GM23338 (cell line): ENCODE data around the gene HIF3A. TPM values are rescaled to one million over a fixed set of nuclear protein-coding genes. Genes with fewer than 3 reads are reported as not detected.
A peak's percentile ranks its signal among the peaks of the same experiment; 100 is the strongest.

Source experiments
- ATAC-seq: fragments of 200-7000 bp; cut with Tn5 transposase; 3 replicates; pipeline ENCODE4 v1.9.1; 2020
- DNase-seq: peaks from one replicate; pipeline ENCODE4 v3.0.0-alpha.2; 2015; ENCODE audit warnings: low spot score
- H2AFZ ChIP-seq: fragments of 200-600 bp; sonication (generic); 2 replicates; pipeline ENCODE4 v1.8.0; 2016; ENCODE audit warnings: antibody characterized with exemption, mild to moderate bottlenecking, moderate library complexity
- H3F3A ChIP-seq: fragments of 200-600 bp; sonication (generic); replicated peaks from 2 replicates; pipeline ENCODE4 v1.8.0; 2017; ENCODE audit warnings: antibody characterized with exemption, mixed run types, low read depth
- H3K27ac ChIP-seq: fragments of 200-600 bp; sonication (generic); 2 replicates; pipeline ENCODE4 v1.6.1; 2016; ENCODE audit warnings: low read depth
- H3K27me3 ChIP-seq: fragments of 200-600 bp; sonication (generic); 2 replicates; pipeline ENCODE4 v1.8.0; 2016; ENCODE audit warnings: mild to moderate bottlenecking, mixed run types, moderate library complexity; ENCODE audit not compliant: insufficient read depth
- H3K36me3 ChIP-seq: fragments of 200-600 bp; sonication (generic); 2 replicates; pipeline ENCODE4 v1.8.0; 2016; ENCODE audit warnings: mild to moderate bottlenecking; ENCODE audit not compliant: insufficient read depth
- H3K4me1 ChIP-seq: fragments of 200-600 bp; sonication (generic); 2 replicates; pipeline ENCODE4 v1.8.0; 2016; ENCODE audit warnings: mild to moderate bottlenecking, moderate library complexity; ENCODE audit not compliant: insufficient read depth
- H3K4me2 ChIP-seq: fragments of 200-600 bp; sonication (generic); 2 replicates; pipeline ENCODE4 v1.7.1; 2017; ENCODE audit warnings: mixed run types
- H3K4me3 ChIP-seq: fragments of 200-600 bp; sonication (generic); 2 replicates; pipeline ENCODE4 v1.6.1; 2016; ENCODE audit warnings: mixed run types
- H3K79me2 ChIP-seq: fragments of 200-600 bp; sonication (generic); replicated peaks from 2 replicates; pipeline ENCODE4 v1.8.0; 2017; ENCODE audit warnings: mild to moderate bottlenecking; ENCODE audit not compliant: insufficient read depth
- H3K9me2 ChIP-seq: fragments of 200-600 bp; sonication (generic); 2 replicates; pipeline ENCODE4 v1.8.0; 2017; ENCODE audit not compliant: insufficient read depth
- H4K20me1 ChIP-seq: fragments of 200-600 bp; sonication (generic); replicated peaks from 2 replicates; pipeline ENCODE4 v1.8.0; 2017; ENCODE audit warnings: mild to moderate bottlenecking; ENCODE audit not compliant: insufficient read depth
- H3K27ac Mint-ChIP-seq: 2 replicates; pipeline ENCODE4 v1.8.0; 2020; ENCODE audit warnings: inconsistent platforms, mild to moderate bottlenecking, moderate library complexity, mixed read lengths
- H3K27me3 Mint-ChIP-seq: 3 replicates; pipeline ENCODE4 v1.8.0; 2022; ENCODE audit warnings: low read depth, mild to moderate bottlenecking, moderate library complexity, mixed read lengths, inconsistent platforms; ENCODE audit not compliant: insufficient read depth, poor library complexity
- H3K36me3 Mint-ChIP-seq: 3 replicates; pipeline ENCODE4 v1.8.0; 2021; ENCODE audit warnings: low read depth, mild to moderate bottlenecking, inconsistent platforms, moderate library complexity, mixed read lengths
- H3K4me1 Mint-ChIP-seq: 3 replicates; pipeline ENCODE4 v1.8.0; 2020; ENCODE audit warnings: mild to moderate bottlenecking, inconsistent platforms, mixed read lengths
- H3K4me3 Mint-ChIP-seq: 3 replicates; pipeline ENCODE4 v1.8.0; 2021; ENCODE audit warnings: moderate library complexity, mild to moderate bottlenecking, inconsistent platforms, mixed read lengths
- H3K9me3 Mint-ChIP-seq: 3 replicates; pipeline ENCODE4 v1.8.0; 2020; ENCODE audit warnings: moderate library complexity, mild to moderate bottlenecking, inconsistent platforms, mixed read lengths
- CREB1 ChIP-seq: fragments of 250-450 bp; sonication (Bioruptor Pico); IDR thresholded peaks from 2 replicates; pipeline ENCODE4 v1.5.0; 2020; ENCODE audit warnings: low read depth, mild to moderate bottlenecking, moderate library complexity
- EZH2phosphoT487 ChIP-seq: fragments of 200-600 bp; sonication (generic); IDR thresholded peaks from one replicate; pipeline ENCODE4 v1.8.1; 2018; ENCODE audit warnings: antibody characterized with exemption; ENCODE audit not compliant: unreplicated experiment
- JUNB ChIP-seq: IDR thresholded peaks from one replicate; pipeline ENCODE4 v1.6.1; 2016; ENCODE audit warnings: antibody characterized with exemption; ENCODE audit not compliant: unreplicated experiment
- POLR2AphosphoS5 ChIP-seq: IDR thresholded peaks from 2 replicates; pipeline ENCODE4 v1.6.1; 2016; ENCODE audit warnings: antibody characterized with exemption, low read depth
- STAT1 ChIP-seq: IDR thresholded peaks from one replicate; pipeline ENCODE4 v1.6.1; 2016; ENCODE audit warnings: antibody characterized with exemption; ENCODE audit not compliant: unreplicated experiment
- ZNF114 ChIP-seq: fragments of 250-450 bp; sonication (Bioruptor Pico); IDR thresholded peaks from 2 replicates; pipeline ENCODE4 v1.5.0; 2020; ENCODE audit warnings: mild to moderate bottlenecking, moderate library complexity
- ZNF331 ChIP-seq: fragments of 250-450 bp; sonication (Bioruptor Pico); IDR thresholded peaks from 2 replicates; pipeline ENCODE4 v1.5.0; 2020; ENCODE audit warnings: low read depth, mild to moderate bottlenecking, moderate library complexity
- polyA plus RNA-seq: library from polyadenylated mRNA; unstranded; fragments of >200 nt; fragmentation: Nextera tagmentation; extraction: Ambion mirVana; gene quantifications from 2 replicates; pipeline ENCODE4 v1.2.1, GENCODE V29; 2016
- total RNA-seq: library from RNA; depleted of rRNA; stranded (reverse); fragments of >200 nt; shearing (Covaris generic); gene quantifications from 2 replicates; pipeline ENCODE4 v1.2.3, GENCODE V29; 2014
- TF ChIP-seq, protein P1 (sequence below): IDR thresholded peaks from one replicate; pipeline ENCODE4 v1.6.1; 2018; ENCODE audit warnings: antibody characterized with exemption; ENCODE audit not compliant: unreplicated experiment
- TF ChIP-seq, protein P2 (sequence below): IDR thresholded peaks from 2 replicates; pipeline ENCODE4 v1.6.1; 2016; ENCODE audit warnings: antibody characterized with exemption

Gene HIF3A
- total and polyA plus RNA-seq, 2 experiments from 2014 or later: 20.4 to 70.5 TPM

DNA sequence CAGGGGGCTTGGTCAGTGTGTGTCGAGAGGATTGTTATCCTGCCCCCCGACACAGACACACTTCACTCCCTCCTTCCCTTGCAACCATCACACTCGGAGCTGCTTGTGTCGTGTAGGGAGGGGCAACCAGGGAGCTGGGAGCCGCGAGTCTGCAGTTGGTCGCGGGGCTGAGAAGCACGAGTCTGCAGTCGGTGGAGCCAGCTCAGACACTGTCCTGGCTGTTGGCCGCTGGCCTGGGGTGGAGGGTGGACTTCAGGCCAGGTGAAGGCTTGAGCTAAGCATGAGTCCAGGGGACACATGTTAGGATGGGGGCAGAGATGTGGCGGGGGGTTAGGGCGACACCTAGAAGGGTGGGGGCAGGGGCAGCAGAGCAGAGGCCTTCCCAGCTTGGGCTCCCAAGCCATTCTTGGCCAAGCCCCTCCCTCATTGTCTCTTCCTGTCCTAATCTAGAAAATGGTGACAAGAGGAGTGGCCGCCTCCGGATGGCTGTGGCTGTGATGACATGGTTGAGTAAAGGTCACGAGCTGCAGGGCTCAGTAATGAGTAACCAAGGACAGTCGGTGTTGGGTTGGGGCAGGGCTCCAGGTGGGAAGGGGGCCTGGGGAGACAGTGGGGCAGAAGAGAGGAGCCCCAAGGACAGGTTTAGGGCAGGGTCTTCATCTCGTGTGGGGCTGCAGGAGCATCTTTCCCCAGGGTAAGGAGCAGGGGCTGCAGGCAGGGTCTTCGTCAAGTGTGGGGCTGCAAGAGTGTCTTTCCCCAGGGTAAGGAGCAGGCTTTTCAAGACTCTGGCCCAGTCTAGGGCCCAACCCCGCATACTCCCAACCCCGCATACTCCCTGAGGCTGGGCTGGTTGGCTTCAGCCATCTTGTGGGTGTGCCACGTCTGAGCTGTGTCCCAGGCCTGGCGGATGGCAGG, 58.6 kb downstream of the HIF3A start:
- H3K79me2 ChIP-seq: peaks cover 71% of the 10 kb centered on the region
- H2AFZ ChIP-seq: no peak overlapping the region
- H3K36me3 Mint-ChIP-seq: peaks cover 47% of the 10 kb centered on the region
- no peak overlapping the region for H3K4me3 Mint-ChIP-seq
- H3K4me3 ChIP-seq: no peak overlapping the region
- no peaks in the 10 kb centered on the region for H3K9me3 Mint-ChIP-seq
- H3K27me3 Mint-ChIP-seq: peaks cover 12% of the 10 kb centered on the region
- peaks cover 24% of the 10 kb centered on the region for H4K20me1 ChIP-seq
- peaks cover 10% of the 10 kb centered on the region for H3K4me1 ChIP-seq
- ATAC-seq (peak; percentile 39), DNase-seq (no peak)
- H3K4me1 Mint-ChIP-seq: peaks cover 14% of the 10 kb centered on the region
- H3K4me2 ChIP-seq: no peak overlapping the region
- H3K27ac ChIP-seq: no peak overlapping the region
- no peaks in the 10 kb centered on the region for H3F3A ChIP-seq
- no peak overlapping the region for H3K27ac Mint-ChIP-seq
- no peaks in the 10 kb centered on the region for H3K9me2 ChIP-seq
- H3K27me3 ChIP-seq: no peaks in the 10 kb centered on the region
- TF ChIP-seq EZH2phosphoT487: no peak
- H3K36me3 ChIP-seq: peaks cover 27% of the 10 kb centered on the region

DNA sequence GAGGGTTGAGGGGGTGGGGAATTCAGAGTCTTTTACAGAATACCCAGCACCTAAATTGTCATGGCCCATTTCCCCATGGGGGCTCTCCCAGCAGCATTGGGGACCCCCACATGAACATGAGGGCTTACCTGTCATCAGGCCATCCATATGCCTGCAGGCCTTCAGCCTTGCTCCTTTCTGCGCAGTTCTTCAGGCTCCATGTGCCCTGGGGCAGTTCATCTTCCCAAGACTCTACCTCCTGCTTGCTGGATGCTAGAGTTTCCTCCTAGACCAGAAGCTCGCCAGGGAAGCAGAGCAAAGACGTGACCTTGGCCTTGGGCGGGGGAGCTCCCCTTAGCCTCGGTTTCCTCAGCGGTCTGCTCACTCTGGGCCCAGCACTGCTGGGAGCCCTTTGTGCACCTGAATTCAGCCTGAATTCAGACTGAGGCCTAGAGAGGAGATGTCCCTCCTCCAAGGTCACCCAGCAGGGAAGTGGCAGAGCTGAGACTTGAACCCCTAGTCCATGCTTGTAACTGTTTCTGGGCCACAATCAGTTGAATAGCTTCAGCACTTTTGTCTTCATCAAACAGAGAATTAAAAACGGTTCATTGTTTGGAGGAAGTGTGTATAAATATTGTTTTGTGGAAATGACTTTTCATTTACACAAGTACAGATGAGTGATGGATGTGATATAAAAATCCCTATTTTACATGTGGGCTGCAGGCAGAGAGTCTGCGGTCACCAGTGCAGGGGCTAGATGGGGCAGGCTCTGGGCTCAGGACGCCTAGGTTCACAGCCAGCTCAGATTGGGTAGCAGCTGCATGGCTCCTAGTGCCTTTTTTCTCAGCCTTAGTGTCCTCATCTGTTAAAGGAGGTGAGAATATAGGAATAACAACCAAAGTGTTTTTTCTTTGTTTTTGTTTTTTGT, 59.6 kb downstream of the HIF3A start:
- H3F3A ChIP-seq: no peaks in the 10 kb centered on the region
- Mint-ChIP-seq H3K27ac (no peak overlapping the region), H3K4me1 (peaks cover 7% of the 10 kb centered on the region), H3K9me3 (no peaks in the 10 kb centered on the region), H3K27me3 (peaks cover 12% of the 10 kb centered on the region), H3K4me3 (no peak overlapping the region), H3K36me3 (peaks cover 52% of the 10 kb centered on the region)
- H3K36me3 ChIP-seq: peaks cover 27% of the 10 kb centered on the region
- H3K79me2 ChIP-seq: peaks cover 70% of the 10 kb centered on the region
- TF ChIP-seq EZH2phosphoT487 (no peak), ZNF114 (CRISPR knock-in tag) (no peak), POLR2AphosphoS5 (no peak)
- no peaks in the 10 kb centered on the region for H3K27me3 ChIP-seq
- H2AFZ ChIP-seq: no peak overlapping the region
- peaks cover under 1% of the 10 kb centered on the region; the same call in 1 of the 2 replicates for H3K4me1 ChIP-seq
- DNase-seq: no peak
- ATAC-seq: no peak
- H4K20me1 ChIP-seq: peaks cover 26% of the 10 kb centered on the region
- no peaks in the 10 kb centered on the region for H3K9me2 ChIP-seq
- H3K4me3 ChIP-seq: no peak overlapping the region
- no peak overlapping the region for H3K27ac ChIP-seq
- H3K4me2 ChIP-seq: no peak overlapping the region

DNA sequence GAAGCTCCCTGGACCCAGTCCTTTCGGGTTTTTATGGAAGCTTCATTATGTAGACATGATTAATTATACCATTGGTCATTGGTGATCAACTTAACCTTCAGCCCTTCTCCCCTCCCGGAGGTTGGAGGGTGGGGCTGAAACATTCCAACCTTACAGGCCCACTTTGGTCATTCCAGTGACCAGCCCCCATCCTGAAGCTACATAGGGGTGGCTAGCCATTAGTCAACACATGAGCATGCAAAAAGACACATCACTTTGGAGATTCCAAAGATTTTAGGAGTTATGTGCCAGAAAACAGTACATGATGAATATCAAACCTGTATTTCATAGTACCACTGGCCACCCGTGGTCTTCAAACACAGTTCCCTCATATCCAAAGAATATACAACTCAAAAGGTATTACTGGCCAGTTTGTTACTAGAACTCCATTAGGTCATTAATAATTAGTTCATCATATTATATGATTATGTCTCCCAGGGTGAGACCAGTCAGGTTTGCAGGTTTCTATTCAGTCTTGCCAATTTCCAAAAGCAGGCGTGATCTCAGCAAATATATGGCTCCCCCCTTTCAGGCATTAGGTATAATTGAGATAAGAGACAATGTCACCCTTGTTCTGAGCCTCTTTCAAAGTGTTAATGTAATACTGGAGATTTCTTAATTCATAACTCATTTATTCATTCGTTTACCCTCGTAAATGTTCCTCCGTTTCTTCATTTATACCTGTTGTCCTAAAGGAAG, 61.2 kb downstream of the HIF3A start:
- H4K20me1 ChIP-seq: peaks cover 21% of the 10 kb centered on the region
- peaks cover 52% of the 10 kb centered on the region for H3K36me3 Mint-ChIP-seq
- H3K9me3 Mint-ChIP-seq: no peaks in the 10 kb centered on the region
- peaks cover 6% of the 10 kb centered on the region for H3K27me3 Mint-ChIP-seq
- no peaks in the 10 kb centered on the region for H3K4me1 ChIP-seq
- H3K27me3 ChIP-seq: no peaks in the 10 kb centered on the region
- no peak overlapping the region for H3K4me2 ChIP-seq
- DNase-seq: no peak
- H3K4me3 ChIP-seq: no peak overlapping the region
- H3F3A ChIP-seq: no peaks in the 10 kb centered on the region
- no peaks in the 10 kb centered on the region for H3K9me2 ChIP-seq
- no peak for ATAC-seq
- H3K4me1 Mint-ChIP-seq: peaks cover 4% of the 10 kb centered on the region; the same call in 2 of the 3 replicates
- H3K4me3 Mint-ChIP-seq: no peak overlapping the region
- H3K79me2 ChIP-seq: peaks cover 66% of the 10 kb centered on the region
- H3K27ac ChIP-seq: no peak overlapping the region
- peaks cover 31% of the 10 kb centered on the region for H3K36me3 ChIP-seq
- no peak overlapping the region for H2AFZ ChIP-seq
- no peak overlapping the region for H3K27ac Mint-ChIP-seq
- TF ChIP-seq STAT1: no peak
- no peak for TF ChIP-seq JUNB
- TF ChIP-seq, protein P1, sequence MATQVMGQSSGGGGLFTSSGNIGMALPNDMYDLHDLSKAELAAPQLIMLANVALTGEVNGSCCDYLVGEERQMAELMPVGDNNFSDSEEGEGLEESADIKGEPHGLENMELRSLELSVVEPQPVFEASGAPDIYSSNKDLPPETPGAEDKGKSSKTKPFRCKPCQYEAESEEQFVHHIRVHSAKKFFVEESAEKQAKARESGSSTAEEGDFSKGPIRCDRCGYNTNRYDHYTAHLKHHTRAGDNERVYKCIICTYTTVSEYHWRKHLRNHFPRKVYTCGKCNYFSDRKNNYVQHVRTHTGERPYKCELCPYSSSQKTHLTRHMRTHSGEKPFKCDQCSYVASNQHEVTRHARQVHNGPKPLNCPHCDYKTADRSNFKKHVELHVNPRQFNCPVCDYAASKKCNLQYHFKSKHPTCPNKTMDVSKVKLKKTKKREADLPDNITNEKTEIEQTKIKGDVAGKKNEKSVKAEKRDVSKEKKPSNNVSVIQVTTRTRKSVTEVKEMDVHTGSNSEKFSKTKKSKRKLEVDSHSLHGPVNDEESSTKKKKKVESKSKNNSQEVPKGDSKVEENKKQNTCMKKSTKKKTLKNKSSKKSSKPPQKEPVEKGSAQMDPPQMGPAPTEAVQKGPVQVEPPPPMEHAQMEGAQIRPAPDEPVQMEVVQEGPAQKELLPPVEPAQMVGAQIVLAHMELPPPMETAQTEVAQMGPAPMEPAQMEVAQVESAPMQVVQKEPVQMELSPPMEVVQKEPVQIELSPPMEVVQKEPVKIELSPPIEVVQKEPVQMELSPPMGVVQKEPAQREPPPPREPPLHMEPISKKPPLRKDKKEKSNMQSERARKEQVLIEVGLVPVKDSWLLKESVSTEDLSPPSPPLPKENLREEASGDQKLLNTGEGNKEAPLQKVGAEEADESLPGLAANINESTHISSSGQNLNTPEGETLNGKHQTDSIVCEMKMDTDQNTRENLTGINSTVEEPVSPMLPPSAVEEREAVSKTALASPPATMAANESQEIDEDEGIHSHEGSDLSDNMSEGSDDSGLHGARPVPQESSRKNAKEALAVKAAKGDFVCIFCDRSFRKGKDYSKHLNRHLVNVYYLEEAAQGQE: no peak
- TF ChIP-seq, protein P2, sequence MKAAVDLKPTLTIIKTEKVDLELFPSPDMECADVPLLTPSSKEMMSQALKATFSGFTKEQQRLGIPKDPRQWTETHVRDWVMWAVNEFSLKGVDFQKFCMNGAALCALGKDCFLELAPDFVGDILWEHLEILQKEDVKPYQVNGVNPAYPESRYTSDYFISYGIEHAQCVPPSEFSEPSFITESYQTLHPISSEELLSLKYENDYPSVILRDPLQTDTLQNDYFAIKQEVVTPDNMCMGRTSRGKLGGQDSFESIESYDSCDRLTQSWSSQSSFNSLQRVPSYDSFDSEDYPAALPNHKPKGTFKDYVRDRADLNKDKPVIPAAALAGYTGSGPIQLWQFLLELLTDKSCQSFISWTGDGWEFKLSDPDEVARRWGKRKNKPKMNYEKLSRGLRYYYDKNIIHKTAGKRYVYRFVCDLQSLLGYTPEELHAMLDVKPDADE: no peak
- no peak for TF ChIP-seq CREB1 (CRISPR knock-in tag)
- TF ChIP-seq ZNF331 (CRISPR knock-in tag): no peak
- no peak for TF ChIP-seq ZNF114 (CRISPR knock-in tag)
